GM19035 (cell line): ENCODE data around the gene PLEKHG4B.
"Not testable (repeated sequence)": the region's sequence is repeated elsewhere in the genome, so short reads cannot be mapped to it uniquely, and the experiment has no call there.

ENCODE experiments used
- ATAC-seq: cut with Tn5 transposase; IDR thresholded peaks from one replicate; pipeline ENCODE4 v1.9.1; 2021; ENCODE audit not compliant: unreplicated experiment

PLEKHG4B gene

DNA sequence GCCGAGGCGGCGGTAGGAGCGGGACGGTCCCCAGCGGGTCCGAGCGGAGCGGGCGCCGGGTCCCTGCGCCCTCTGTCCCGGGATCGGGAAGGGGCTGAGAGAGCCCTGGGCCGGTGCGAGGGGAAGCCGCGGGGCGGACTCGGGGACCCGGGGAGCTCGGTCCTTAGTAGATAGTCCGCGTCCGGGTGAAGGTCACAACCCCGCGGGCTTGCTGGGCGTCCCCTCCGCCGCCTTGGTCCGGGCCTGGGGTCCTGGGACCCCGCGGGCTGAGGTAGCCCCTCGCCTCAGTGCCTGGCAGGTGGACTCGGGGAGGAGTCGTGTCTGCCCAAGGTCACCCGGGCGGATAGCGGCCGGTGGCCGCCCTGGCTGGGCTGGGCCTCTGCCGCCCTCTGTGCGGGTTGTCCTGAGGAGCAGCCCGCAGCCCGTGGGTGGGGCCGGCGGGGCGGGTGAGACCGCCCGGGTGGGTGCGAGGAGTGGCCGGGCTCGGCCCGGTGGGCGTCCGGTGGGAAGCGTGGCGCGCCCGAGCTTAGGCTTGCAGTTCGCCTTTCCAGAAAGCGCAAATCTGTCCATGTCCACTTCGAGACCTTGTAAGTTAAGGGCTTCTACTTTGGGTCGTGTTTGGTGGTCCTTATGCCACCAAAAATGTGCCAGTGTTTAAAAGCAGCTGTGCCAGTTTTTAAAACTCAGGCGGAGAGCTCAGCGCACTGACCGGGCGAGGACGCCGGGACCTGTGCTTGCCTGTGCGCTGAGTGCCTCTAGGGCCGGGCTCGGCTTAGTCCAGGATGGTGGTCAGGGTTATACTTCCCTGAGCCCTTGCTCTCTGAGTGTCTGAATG, 126.7 kb downstream of the PLEKHG4B start:
- peak; percentile 32 for ATAC-seq

DNA sequence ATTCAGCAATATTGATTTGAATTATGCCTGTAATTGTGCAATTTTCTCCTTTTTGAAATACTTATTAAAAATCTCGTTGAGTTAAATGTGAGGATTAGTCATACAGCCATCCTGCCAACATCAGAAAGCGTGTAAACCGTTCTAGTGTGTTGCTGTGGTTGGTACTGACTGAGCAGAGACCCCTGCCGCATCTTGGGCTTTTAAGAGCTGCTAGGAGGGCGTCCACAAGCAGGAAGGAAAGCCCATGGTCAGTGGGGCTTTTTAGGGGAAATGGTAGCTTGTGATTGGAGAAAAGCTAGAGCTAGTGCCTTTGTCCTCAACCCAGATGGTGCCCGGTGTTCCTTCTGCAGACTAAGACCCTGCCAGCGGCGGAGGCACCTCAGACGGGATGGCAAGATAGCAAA, 127.5 kb downstream of the PLEKHG4B start:
- ATAC-seq = no peak

DNA sequence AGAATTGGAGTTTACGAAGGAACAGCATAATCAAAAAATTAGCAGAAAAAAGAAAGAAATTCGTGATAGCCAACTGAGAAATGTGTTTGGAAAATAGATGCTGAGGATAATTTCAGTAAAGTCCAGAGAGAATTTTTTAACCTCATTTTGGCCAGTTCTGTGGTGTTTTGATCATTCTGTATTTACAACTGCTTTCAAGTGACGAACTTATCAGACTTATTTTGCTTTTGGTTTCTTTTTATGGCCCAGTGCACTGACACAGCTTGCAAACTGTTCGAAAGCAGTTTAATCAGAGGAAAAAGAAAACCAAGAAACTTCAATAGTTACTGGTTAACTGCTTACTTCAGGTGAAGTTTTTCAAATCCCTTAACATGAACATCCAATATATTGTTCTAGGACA, 128.0 kb downstream of the PLEKHG4B start:
- no peak for ATAC-seq

DNA sequence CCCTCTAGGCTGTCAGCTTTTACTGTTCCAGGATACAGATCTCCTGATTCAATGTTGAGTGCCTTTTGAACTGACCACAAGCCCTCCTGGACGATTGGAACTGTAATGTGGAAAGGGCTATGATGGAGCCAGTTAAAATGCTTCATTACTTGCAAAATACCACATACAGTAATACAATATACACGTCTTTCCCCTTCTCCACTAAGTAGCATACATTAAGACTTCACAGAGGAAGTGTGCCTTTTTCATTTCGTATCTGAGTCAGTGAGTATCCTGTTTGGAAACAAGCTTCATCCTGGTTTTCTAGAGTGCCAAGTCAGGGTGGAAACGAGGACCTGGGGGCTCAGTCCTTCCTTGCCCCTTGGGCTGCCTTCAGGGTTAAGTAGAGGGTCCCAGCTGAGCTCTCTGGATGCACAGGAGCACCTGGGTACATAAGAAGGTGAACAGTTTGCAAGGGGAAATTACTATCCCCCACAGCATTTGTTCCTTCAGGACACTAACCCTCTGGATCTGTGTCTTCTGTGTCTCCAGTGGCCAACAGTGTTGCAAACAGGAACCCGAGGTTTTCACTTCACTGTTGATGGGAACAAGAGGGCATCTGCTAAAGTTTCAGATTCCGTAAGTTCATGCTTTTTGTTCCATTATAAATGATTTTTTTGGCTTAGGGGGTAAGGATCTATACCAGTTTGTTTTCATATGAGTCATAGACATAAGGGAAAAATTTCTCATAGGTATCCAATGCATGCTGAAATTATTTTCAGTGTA, 131.2 kb downstream of the PLEKHG4B start:
- not testable (repeated sequence) for ATAC-seq

DNA sequence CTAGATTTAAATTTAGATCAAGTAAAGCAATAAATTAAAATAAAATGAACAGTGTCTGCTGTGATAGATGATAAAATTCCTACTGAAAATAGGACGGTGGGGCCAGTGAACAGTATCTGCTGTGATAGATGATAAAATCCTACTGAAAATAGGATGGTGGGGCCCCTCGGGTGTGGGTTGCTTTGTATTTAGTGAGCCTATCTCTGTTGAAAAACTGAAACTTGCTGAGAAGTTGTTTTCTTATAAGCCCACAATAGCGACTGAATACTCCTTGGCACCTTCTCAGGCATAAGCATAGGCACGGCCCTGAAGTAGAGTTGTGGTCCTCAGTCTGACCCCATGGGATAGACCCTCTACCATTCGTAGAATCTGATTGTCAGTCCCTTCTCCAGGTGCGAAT, 131.8 kb downstream of the PLEKHG4B start:
- no peak for ATAC-seq

DNA sequence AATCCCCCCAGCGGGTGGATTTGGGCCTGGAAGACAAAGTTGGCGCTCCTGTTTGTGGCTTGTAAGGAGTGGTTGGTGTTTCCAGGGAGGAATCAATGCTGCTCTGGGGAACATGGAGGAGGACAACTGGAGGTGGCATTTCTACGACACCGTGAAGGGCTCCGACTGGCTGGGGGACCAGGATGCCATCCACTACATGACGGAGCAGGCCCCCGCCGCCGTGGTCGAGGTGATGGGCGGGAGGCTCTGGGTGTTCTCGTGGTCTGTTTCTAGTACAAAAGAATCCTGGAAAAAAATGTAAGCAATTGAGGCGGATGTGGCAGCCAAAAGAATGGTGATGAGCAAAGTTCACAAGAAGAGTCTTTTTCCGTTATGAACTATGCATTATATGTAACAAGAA, 133.4 kb downstream of the PLEKHG4B start:
- ATAC-seq = no peak

DNA sequence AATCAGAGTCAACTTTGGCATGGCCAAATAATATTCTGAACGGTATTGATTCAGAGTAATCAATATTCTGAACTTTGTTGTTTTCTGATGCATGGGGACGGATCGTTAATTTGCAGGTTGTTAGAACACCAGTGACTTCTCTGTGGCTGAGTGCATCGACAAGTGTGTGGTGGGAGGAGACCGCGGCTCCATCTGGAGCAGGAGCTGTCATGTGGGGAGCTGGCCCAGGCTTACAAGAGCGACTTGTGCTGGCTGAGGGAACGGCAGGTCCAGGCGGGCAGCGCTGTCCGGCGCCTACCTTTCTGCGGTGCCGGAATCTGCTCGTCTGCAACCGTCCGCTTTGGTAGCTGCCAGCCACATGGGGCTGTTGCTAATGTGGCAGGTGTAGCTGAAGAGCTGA, 135.4 kb downstream of the PLEKHG4B start:
- ATAC-seq = not testable (repeated sequence)

DNA sequence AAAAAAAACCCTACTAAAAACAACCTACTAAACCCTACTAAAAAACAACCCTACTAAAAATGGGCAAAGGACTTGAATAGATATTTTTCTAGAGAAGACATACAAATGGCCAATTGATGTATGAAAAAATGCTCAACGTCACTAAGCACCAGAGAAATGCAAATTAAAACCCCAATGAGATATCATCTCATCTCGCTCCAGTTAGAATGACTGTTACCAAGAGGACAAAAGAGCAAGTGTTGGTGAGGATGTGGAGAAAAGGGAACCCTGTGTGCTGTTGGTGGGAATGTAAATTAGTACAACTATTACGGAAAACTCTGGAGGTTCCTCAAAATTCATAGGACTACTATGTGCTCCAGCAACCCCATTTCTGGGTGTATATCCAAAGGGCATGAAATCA, 136.9 kb downstream of the PLEKHG4B start:
- ATAC-seq = no peak

DNA sequence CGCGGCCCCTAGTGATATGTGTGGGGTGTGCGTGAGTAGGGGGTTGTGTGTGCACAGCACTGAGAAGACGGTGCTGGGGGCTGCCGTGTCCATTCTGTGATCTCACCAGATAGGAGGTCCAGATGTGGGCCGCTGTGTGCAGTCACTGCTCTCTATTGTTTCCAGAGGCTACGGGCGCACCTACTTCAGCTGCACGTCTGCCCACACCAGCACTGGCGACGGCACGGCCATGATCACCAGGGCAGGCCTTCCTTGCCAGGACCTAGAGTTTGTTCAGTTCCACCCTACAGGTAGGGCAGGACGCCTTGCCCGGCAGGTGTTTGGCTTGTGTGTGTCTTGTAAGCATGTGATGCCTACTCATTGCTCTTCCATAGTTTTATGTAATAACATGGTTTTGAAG, 138.7 kb downstream of the PLEKHG4B start:
- no peak for ATAC-seq

DNA sequence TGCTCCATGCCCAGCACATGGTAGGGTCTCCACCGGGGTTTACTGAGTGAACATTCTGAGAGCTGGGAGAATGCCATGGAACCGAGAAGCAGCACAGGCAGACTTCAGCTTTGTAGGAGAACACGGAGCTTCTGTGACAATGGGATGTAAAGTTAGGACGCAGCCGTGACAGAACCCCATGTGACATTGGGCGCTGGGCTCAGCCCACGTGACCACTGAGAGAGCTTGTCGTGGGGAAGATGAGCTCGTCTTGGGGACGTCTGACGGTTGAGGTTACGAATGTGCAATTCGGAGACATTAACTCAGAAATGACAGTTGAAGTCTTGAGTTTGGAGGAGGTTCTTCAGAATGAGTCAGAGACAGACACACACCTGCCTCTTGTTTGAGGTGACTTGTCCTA, 139.7 kb downstream of the PLEKHG4B start:
- ATAC-seq = no peak

DNA sequence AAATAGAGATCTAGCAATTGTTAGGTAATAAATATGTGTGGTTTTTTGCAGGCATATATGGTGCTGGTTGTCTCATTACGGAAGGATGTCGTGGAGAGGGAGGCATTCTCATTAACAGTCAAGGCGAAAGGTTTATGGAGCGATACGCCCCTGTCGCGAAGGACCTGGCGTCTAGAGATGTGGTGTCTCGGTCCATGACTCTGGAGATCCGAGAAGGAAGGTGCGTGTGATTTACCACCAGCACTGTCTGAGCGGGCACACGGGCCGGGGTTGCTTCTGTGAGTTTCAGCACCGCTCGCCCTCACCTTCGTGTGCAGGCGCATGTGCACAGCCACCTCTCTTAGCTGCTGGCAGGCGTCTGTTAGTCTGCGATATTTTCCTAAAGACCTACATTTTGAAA, 141.5 kb downstream of the PLEKHG4B start:
- ATAC-seq = not testable (repeated sequence)

DNA sequence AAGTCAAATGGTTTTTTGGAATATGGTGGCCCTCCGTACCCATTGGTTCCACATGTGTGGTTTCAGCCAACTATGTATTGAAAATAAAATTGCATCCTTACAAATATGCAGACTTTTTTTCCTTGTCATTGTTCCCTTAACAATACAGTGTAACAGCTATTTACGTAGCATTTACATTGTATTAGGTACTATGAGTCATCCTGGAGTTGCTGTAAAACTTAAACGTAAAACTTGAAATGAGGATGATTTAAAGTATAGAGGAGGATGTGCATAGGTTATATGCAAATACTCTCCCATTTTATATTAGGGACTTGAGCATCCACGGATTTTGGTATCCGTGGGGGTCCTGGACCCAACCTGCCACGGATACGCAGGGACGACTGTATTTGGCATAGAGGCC, 142.5 kb downstream of the PLEKHG4B start:
- no peak for ATAC-seq

DNA sequence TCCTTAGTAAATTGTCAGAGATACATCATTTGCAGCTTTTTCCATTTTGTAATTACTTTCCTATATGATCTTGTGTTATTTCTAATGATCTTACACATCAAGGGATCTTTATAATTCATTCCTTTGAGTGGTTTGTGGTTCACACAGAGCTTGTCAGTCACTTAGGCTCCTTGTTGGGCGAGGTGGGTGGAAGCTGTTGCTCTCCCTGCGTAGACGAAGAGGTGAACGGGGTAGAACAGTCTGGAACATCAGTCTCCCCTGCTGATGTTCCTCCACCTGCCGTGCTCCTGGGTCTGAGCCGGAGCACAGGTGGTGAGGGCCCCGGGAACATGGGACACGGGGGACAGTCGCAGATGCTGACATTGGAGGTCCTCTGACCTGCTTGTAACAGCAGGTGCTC, 143.6 kb downstream of the PLEKHG4B start:
- ATAC-seq = not testable (repeated sequence)

DNA sequence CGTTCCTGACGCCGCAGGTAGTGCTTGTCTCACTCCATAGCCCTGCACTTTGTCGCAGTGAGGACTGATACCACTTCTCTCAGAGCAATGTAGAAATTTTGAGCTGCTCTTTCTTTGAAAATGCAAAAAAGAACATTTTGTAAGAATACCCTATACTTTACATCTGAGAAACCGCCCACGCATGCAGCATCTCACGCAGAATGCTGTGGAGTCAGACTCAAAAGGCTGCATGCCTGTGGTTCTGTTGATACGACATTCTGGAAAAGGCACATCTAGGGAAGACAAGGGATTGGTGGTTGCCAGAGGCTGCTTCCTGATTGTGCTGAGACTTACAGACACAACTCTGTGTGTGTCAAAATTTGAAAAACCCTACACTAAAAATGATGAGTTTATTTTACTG, 146.0 kb downstream of the PLEKHG4B start:
- not testable (repeated sequence) for ATAC-seq
